Epidermal melanocyte (primary cell): ENCODE measurements around the gene LUM.

Source experiments
- DNase-seq: peaks from one replicate; pipeline ENCODE4 v3.0.0; 2011; ENCODE audit warnings: low spot score; ENCODE audit not compliant: insufficient read length

LUM gene, protein sequence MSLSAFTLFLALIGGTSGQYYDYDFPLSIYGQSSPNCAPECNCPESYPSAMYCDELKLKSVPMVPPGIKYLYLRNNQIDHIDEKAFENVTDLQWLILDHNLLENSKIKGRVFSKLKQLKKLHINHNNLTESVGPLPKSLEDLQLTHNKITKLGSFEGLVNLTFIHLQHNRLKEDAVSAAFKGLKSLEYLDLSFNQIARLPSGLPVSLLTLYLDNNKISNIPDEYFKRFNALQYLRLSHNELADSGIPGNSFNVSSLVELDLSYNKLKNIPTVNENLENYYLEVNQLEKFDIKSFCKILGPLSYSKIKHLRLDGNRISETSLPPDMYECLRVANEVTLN

DNA sequence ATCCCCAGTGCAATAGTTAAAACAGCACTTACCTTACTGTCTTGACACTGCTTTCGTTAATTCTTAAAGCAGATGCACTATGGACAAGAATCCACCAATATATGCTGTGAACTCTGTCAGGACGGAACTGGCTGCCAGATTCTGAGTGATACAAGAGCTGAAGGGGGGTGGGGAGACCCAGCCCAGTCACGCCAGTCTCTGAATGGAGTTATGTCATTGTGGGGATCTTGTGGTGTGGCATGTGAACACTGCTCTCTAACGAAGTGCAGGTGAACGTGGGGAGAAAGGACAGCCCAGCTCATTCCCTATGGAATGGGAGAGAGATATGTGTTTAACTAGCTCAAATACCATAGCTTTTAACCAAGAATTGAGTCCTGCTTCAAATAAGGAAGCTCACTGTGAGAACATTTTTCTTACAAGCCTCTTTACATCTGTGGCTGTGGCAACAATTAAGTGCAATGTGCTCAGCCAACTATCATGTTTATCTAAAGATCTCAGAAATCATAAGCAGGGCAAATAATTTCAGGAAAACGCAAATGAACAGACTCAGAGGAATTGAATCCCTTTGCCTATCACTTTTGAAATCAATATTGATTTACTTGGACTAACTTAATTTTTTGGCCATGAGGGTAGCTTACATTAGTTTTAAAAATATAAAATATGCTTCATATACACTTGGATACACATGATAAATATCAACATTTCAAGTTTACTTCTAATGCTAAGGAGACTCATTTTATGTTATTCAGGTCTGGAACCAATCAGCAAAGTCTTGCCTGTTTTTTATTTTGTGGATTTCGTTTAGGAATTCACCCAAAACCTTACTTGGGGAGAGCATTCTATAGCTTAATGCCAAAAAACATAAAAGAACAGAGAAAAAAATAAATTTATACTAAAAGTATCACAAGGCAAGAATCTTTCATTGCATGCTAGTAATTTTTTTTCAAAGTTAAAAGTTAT lies at the start of gene LUM:
Gene LUM (minus strand): TSS at position 129 of the 960 bp plus-strand sequence. CDS start 2,515 bp downstream, outside the sequence.
- DNase-seq: no peak

DNA sequence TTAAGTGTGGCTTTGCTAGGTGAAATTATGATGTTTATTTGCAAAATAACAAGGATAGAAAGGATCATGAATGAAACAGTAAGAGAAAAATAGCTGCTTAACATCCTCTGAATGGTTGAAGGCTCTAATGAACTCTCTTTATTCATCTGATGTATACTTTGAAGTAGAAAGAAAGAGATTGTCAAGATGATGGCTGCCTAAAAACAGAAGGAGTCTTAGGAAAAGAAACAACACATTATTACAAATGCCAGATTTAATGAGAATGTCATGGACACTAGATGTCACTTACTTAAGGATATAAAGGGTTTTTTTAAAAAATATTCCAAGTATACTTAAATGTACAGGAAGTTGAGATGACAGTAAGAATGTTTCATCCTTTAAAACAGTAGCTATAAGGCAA lies 49.7 kb upstream of the LUM start:
- no peak for DNase-seq

DNA sequence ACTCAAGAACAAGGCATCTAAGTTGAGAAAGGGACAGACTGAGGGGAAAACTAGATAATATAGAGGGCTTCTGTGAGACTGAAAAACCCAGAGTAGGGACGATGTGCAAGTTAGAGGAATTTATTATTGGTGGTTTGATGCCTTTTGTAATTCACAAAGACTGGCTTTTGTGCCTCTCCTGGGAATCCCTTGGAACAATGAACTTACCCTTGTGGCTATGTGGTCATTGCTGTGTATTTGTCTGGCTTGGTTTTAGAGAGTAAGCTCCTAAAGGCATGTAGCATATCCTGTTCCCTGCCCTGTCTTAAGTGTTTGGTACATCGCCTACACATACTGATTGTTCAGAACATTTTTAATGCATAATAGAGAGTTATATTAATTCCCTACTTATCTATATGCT lies 44.7 kb upstream of the LUM start:
- DNase-seq: no peak

DNA sequence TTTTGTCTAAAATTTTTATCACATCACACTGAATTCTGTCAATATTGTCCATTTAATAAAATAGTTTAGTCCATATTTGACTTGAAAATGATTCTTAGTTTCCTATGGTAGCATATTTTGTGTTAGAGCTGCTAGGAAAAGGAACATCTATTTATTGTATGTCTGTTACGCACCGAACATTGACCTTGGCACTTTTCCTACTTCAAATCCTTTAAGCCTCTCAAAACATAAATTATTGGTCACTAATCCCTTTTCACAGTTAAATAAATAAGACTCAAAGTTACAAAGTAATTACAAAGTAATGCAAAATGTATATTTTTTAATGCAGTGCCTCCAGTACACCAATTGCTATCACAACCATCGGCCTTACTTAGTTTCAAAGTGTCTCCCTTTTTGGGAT lies 42.8 kb upstream of the LUM start:
- DNase-seq: no peak

DNA sequence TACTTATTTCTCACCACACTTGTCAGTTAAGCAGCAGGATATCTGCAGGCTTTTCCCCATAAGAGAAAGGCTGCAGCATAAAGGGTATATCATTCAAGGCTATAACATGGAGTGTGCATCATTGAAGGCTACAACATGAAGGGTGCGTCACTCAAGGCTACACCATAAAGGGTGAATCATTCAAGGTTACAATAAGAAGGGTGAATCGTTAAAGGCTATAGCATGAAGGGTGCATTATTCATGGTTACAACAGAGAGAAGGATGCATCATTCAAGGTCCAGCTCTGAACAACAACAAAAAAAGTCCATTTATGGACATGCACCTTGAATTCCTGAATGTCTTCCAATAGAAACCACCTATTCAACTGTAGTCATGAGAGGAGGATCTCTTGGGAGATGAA lies 32.8 kb upstream of the LUM start:
- no peak for DNase-seq

DNA sequence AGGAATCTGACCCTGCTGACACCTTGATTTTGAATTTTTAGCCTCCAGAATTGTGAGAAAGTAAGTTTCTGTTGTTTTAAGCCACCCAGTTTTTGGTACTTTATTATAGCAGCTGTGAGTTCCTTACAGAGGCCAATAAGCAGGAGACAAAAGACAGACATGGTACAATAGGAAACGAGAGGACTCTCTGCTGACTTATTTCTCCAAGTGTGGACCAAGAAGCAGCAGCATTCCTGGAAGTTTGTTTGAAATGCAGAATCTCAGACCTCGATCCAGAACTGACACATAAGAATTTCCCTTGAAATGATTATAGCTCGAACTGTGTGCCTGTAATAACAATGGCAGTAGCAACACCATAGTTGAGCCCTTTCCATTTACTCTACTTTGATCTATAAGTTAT lies 31.9 kb upstream of the LUM start:
- DNase-seq: no peak

DNA sequence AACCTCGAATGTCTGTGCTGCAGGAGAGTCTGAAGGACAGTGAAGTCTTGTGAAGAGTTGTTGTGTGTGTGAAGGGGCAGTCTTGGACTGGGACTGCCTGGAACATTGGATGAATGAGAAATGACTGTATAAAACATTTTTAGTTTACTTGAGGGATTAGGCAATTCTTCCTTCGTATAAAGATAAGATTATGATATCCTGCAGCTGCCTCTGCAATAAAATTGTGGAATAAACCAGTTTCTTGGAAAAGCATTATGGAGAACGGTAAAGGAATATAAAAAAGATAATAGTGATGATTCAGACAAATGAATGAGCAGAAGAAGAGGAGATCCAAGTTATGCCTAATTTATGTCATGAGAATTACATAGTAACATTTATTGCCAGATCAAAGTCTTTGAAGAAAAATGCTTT lies 30.9 kb upstream of the LUM start:
- DNase-seq: no peak

DNA sequence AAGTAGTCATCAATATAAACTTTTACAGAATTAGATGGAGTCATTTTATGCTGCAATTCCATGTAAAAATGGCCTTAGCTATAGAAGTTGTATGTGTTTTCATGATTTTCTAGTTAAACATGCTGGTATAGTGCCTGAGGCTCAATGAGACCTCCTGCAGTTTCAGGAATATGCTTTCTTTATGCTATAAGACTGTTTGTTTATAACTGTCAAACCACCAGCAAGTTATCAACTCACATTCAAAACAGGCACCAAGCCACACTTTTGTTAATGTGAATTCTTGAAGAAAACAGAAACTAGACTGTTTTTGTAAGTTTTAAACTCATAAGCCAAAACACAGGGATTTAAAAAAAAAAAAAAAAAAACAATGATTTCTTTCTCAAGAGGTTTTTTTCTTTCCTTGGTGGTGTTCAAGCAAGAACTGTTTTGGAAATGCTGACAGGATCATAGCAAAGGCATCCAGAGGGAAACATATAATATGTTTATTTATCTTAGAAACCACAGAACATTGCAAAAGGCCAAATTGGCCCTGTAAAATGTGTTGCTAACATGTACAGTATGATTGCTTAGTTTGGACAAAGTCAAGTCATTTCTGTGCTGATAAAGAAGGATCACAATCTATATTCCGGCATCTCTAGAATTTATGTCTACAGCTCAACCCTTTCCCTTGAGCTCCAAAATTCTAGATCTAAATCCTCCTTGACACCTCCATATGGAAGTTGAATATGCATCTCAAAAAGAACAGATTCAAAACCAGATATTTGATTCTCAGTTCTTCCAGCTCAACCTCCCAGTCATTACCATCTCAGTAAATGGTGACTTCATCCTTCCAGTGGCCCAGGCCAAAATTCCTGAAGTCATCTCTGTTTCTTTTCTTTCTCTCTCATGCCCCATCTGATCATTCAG lies 29.0 kb upstream of the LUM start:
- peak; percentile 26 for DNase-seq

DNA sequence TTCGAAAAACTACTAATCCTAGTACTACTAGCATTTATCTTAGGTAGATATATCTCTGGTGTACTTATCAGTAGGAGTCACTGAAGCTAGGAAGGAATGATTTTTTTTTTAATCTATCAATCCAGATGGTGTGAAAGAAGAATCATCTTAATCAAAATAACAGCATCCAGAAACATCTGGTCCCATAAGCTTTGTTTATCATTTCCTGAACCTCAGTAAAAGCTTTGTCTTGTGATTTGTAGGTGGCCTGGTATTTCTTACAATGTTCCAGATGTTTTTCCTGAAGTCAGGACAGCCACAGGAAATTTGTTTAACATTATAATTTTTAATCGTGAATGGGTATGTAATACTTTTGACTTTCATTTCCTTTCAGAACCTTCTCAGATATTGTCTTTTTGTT lies 28.0 kb upstream of the LUM start:
- DNase-seq: no peak

DNA sequence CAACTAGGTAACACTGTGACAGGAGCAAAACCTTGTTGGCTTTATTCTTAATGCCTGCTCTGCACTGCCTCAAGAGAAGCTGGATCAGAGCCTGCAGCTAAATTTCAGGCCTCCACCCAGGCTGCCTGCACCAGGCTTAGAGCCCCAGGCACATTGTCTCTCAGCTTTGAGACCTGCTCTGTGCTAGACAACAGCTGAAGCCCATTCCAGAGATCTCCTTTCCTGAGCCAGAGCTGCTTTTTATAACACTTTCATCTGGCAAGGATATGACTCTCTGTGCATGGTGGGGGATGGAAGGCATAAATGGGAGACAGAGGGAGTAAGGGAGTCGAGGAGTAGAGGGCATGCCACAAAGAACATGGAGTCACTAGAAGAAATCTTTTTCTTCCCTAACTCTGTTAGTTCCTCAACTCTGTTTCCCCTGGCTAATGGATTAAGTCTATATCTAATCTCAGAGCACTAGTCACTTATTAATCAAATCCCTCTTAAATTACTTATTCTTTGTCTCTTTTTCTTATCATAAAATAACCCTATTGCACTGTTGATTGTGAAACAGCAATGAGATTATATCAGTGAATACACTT lies 27.1 kb upstream of the LUM start:
- no peak for DNase-seq

DNA sequence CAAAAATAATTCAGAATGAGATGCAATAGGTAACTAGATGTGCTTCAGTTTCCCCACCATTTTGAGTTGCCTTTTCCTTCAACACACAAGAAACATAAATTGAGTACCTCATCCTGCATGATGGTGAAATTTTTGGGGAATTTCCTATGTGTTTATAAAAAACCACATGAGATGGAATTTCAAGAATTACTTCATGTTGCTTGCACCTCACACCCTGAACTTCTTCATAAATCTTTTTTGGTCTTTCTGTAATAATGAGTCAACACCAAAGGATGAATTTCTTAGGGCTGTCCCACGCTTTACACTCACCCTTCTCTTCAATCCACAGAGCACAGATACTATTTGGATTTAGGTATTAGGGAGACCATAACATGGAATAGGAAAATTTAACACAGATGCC lies 22.6 kb upstream of the LUM start:
- no peak for DNase-seq

DNA sequence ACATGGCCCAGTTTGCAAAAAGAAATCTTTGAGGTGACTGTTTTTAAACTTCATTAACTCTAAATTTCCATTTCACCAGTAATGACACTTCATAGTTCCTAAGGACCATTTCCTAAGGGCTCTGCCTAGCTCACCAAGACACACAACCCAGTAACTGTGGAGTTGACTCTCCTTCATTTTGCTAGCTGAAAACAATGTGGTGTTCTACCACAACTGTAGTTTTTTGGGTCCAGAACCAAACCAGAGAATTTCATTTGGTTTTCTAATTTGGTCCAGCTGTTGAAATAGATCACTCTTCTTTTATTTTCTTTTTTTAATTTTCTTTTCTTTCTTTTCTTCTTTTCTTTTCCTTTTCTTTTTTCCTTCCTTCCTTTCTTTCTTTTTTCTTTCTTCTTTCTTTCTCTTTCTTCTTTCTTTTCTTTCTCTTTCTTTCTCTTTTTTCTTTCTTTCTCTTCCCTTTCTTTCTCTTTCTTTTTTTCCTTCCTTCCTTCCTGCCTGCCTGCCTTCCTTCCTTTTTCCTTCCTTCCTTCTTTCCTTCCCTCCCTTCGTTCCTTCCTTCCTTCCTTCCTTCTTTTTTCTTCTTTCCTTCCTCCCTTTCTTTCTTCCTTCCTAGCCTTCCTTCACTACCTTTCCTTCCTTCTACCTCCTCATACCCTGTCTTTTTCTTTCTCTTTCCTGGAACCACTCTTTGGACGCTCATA lies 18.5 kb upstream of the LUM start:
- DNase-seq: no peak

DNA sequence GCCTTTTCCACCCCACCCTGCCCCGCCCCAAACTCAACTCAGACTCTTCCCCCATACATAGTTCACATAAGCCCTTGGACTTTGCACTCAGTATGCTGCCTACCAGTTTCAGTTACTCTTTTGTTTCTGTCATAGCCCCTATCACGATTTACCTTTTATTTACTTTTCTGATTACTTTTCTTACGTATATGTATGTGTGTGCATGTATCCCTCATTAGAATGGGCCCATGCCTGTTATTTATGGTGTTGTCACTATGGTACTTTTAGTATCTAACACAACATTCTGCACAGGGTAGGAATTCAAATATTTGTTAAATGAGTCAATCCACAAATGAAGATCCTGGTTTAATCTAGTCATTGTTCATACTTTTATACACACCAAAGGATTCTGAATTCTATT lies 16.5 kb upstream of the LUM start:
- DNase-seq: no peak

DNA sequence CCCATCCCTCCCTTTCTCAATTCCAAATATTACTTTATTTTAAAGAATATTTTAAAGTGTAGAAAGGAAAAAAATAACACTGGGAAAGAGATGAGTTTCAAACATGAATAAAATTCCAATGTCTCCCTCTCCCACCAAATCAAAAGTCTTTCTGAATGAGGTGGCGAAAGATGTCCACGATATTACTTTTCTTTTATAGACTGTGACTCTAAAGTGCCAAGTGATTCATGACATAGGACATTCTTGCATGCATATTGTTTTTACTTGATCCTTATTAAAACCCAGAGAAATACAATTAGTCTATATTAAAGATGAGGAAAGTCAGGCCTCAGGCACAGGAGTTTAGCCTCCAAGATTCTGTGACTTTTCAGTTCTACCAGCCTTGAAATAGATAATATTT lies 16.0 kb upstream of the LUM start:
- DNase-seq: no peak

DNA sequence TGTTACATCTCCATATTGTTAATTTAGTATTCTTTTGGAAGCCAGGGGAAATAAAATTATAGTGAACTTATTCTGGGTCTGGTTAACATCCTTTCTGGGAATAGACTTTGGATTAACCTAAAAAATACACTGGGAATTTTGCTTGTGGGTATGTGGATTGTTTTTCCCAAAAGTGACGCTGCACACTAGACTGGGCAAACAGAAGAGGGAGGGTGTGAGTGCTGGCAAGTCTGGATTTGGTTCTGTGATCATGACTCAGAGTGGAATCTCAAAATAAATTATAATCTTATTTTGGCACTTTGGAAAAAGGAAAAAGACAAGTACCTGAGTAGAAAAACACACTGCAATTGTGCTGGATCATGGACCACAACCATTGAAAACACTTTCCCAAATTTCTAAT lies 15.2 kb upstream of the LUM start:
- no peak for DNase-seq

DNA sequence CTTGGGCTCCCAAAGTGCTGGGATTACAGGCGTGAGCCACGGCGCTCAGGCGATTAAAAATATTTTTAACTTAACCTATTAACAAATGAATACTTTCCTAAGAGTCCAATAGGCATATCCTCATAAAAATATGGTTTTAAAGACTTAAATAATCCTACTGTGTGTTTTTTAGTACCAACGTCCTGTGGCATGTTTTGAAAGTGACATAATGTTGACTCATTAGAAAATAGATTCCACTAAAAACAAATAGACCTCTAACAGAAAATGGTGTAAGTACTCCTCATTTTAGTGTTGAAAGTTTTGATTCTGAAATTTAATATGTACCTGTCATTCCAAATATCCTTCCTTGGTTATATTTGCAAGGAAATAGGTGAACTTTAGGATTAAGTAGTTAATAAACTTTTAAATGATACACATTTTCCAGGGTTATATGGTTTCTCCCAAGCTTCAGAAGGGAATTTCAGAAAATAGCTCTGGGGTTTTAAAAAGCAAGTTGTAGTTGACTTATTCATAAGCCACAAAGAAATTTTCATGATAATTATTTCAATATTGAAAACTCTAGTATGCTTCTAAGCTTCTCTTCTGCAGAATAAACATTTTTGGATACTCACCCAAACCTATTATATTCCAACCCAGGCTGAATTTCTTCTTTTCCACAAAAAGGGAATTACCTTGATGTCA lies 12.1 kb upstream of the LUM start:
- no peak for DNase-seq

DNA sequence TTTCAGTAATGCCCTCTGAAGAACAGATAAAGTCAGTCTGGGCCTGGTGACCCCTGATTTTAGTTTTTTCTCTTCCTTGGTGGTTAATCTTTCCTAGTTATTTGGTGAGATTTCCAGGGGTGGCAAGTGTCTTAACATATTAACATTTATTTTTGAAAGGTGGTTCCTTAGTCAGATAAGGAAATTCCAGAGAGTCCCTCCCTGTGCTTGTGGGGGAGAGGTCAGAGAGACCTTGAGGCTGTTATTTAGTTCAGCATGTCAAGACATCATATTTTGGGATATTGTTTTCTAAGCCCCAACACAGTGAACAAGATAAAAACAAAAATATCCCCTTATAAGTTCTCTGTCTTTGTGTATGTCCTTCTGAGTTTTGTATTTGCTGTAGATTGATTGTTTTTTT lies 9.5 kb upstream of the LUM start:
- no peak for DNase-seq

DNA sequence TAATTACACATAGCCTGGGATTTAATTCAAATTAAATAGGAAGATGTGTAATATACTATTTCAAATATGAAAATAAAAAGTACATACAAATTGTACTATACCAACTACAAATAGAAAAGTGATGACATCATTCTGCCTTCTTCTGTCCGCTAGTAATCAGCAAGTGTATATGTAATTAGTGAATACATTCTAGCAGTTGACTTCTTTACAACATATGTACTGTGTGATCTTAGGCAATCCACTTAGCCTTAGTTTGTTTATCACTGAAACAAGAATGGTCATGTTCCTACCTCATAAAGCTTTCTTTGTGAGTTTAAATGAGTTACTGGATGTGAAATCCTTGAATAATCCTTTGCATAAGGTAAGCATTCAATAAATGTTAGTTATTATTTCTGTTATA lies 7.8 kb upstream of the LUM start:
- DNase-seq: no peak

DNA sequence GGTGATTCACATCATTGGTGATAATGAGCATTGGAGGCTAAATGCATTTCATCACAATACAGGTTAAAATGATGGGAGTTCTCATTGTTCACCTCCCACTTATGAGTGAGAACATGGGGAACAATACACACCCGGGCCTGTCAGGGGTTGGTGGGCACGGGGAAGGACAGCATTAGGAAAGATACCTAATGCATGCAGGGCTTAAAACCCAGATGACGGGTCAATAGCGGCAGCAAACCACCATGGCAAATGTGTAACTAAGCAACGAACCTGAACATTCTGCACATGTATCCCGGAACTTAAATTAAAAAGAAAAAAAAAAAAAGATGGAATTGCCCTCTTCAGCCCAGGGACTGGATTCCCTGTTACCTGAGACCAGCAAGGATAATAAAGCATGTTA lies 2.3 kb upstream of the LUM start:
- DNase-seq: no peak

DNA sequence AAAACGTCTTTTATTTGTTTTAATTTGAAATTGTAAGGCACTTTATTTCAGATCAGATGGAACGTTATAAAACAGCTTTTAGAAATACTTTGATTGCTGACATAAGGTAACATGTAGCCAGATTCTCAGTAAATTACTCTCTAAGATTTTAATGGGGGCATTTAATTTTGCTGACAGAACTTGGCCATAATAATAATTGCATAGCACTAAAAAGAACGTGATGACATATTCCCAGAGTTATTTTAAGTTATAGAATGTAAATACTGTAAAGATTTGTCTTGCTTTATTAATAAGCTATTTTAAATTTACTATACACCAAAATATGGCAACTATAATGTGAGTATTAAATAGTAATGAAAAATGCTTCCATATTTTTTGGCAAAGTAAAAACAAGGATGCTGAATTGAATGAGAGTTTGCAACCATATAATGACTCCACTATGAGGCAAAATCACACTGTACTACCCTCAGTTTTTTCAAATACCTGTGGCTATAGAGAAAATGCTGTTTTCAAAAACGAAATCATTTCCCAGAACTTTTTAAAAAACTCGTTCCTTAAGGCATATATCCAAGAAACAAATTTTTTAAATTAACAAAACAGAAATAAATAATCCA lies 876 bp downstream of the LUM start:
- DNase-seq: no peak
